ENCODE results near the gene AMPD2. TPM values are rescaled to one million over a fixed set of nuclear protein-coding genes. Genes with fewer than 3 reads are reported as not detected.

Gene AMPD2
- total and polyA plus RNA-seq, 2 of the 8 experiments (the other 6 are each of a cell fraction or from before 2014, with no cell fraction given): 37.2 to 67.7 TPM

- Histone ChIP-seq H2BK12ac (ENCODE audit: low read depth, low read length) (peak within 1 kb of the TSS; percentile 53; the same call in 1 of the 2 replicates), H3K23ac (ENCODE audit: insufficient read length) (no peak within 1 kb of the TSS), H3K18ac (ENCODE audit: extremely low read depth, low read length) (peak within 1 kb of the TSS; percentile 83), H3K23me2 (ENCODE audit: low read depth, low read length) (peaks cover 9% of the 10 kb centered on the region), H2AFZ (ENCODE audit: low read length) (peak within 1 kb of the TSS; percentile 75), H4K5ac (ENCODE audit: insufficient read length, low read depth, low read length) (peak within 1 kb of the TSS; percentile 6), H4K8ac (ENCODE audit: extremely low read depth, insufficient read depth, low read length) (peak within 1 kb of the TSS; percentile 81), H4K91ac (replicated peaks; ENCODE audit: insufficient read length, low read length) (peak within 1 kb of the TSS; percentile 52), H2BK5ac (ENCODE audit: low read depth, low read length) (peak within 1 kb of the TSS; percentile 91; the same call in 1 of the 2 replicates), H3K79me1 (ENCODE audit: low read depth, low read length) (no peaks in the 10 kb centered on the region), H3K27ac (ENCODE audit: low read depth, low read length) (no peak within 1 kb of the TSS), H3K4me1 (replicated peaks in 1 of 4; ENCODE audit: control insufficient read depth in 3 of 4, insufficient read depth in 4 of 4, low read length in 3 of 4) (0 out of 7 replicates have a peak, but pooled peaks cover 0 to 3% (median 0%) of the 10 kb centered on the region in 4 experiments), H3K79me2 (ENCODE audit: control insufficient read depth in 1 of 2, insufficient read depth in 2 of 2, low read length in 2 of 2) (no peaks in the 10 kb centered on the region), H3K4me2 (ENCODE audit: insufficient read depth in 1 of 2, low read depth in 2 of 2, low read length in 2 of 2) (peak within 1 kb of the TSS; percentile 74 to 79), H3K9ac (replicated peaks in 1 of 4; ENCODE audit: extremely low read depth in 1 of 4, low read depth in 3 of 4, low read length in 3 of 4) (peak within 1 kb of the TSS in 3 of 4 experiments; percentile 41 to 68 (median 42); a peak in 5 of 7 replicates), H2AK5ac (ENCODE audit: low read depth, low read length) (no peak within 1 kb of the TSS), H3K56ac (replicated peaks; ENCODE audit: insufficient read length, low read depth, low read length) (peak within 1 kb of the TSS; percentile 86), H3K27me3 (replicated peaks in 1 of 4; ENCODE audit: control insufficient read depth in 3 of 4, extremely low read depth in 1 of 4, insufficient read depth in 3 of 4, low read length in 3 of 4) (peaks cover 0 to 5% (median 4%) of the 10 kb centered on the region in 4 experiments; a peak in 6 of 7 replicates), H4K20me1 (replicated peaks in 1 of 2; ENCODE audit: control insufficient read depth in 1 of 2, insufficient read depth in 2 of 2, low read length in 2 of 2) (no peaks in the 10 kb centered on the region), H2BK120ac (replicated peaks; ENCODE audit: low read depth, low read length) (no peak within 1 kb of the TSS), H3K4me3 (ENCODE audit: extremely low read depth in 1 of 4, insufficient read depth in 2 of 4, low read depth in 3 of 4, low read length in 4 of 4) (peak within 1 kb of the TSS; percentile 59 to 74 (median 66)), H2BK20ac (ENCODE audit: low read length) (no peak within 1 kb of the TSS), H3K14ac (ENCODE audit: insufficient read length) (no peak within 1 kb of the TSS), H3K4ac (replicated peaks; ENCODE audit: insufficient read length, low read depth, low read length) (no peak within 1 kb of the TSS), H3K36me3 (ENCODE audit: control insufficient read depth in 2 of 4, insufficient read depth in 4 of 4, low read length in 3 of 4) (no peaks in the 10 kb centered on the region), H2BK15ac (ENCODE audit: low read length) (0 out of 2 replicates have a peak within 1 kb of the TSS, but pooled peaks have one; percentile 36), H3K9me3 (ENCODE audit: insufficient read depth in 2 of 2, low read depth in 1 of 2, low read length in 1 of 2) (no peaks in the 10 kb centered on the region)
- POLR2A ChIA-PET (ENCODE audit: partially characterized antibody): interaction anchor here (0.7 to 1.6 kb wide), 6 partner anchors 11 to 84 kb away, joined by 3 to 5 read pairs (median 3); partner anchors contain the start of gene GSTM1
- CTCF ChIA-PET (ENCODE audit: partially characterized antibody): interaction anchor here (0.6 to 11.8 kb wide), 11 partner anchors 10 to 432 kb away, joined by 3 to 185 read pairs (median 4); partner anchors contain the start of gene GSTM1
- DNase-seq (ENCODE audit: low read depth in 1 of 2, low spot score in 2 of 2) (peak; percentile 44 to 86), FAIRE-seq (no peak)
- WGBS, 2 experiments (ENCODE audit: extremely low coverage in 1 of 2, insufficient coverage in 1 of 2, insufficient read length in 1 of 2, insufficient replicate concordance in 2 of 2, low coverage in 1 of 2, low lambda C conversion rate in 2 of 2, missing lambda C conversion rate in 1 of 2): 3% methylated on average over 54 of the region's 54 CpGs; no CpG with 5 or more reads in 1 of the 2 experiments
- TF ChIP-seq BRCA1 (IDR thresholded peaks at IDR 0.05; ENCODE audit: low read depth, low read length) (no peak), JUND (IDR thresholded peaks at IDR 0.05; ENCODE audit: low read length) (no peak), SP1 (IDR thresholded peaks at IDR 0.05; ENCODE audit: low read depth, low read length) (0 out of 2 replicates have a peak, but pooled peaks have one; percentile 26), SIN3A (conservative IDR thresholded peaks at IDR 0.05 in 1 of 2, IDR thresholded peaks at IDR 0.05 in 1 of 2; ENCODE audit: low read depth in 1 of 2, low read length in 2 of 2) (peak in 1 of 2 experiments; percentile 55; a peak in 2 of 4 replicates), MAFK (IDR thresholded peaks at IDR 0.05; ENCODE audit: low read depth, low read length) (no peak), E2F6 (IDR thresholded peaks at IDR 0.05) (peak; percentile 42; the same call in 1 of the 2 replicates), TCF12 (IDR thresholded peaks at IDR 0.05; ENCODE audit: low read depth, low read length) (no peak), SIX5 (IDR thresholded peaks at IDR 0.05; ENCODE audit: low read depth, low read length) (no peak), HDAC2 (IDR thresholded peaks at IDR 0.05; ENCODE audit: borderline replicate concordance in 1 of 2, low read depth in 2 of 2, low read length in 2 of 2) (peak in 1 of 2 experiments; percentile 59; a peak in 1 of 4 replicates)
Measured at GRCh38 chr1:109655615-109656519, 36.2 kb downstream of the AMPD2 start, which contains the start of gene GSTM4. Gene GSTM4, plus strand, starts transcription at chr1:109656099. Its CDS starts 291 bp downstream, at chr1:109656390.

Data from H1 (cell line).